Measurements from ENCODE around the gene COPS4.

- TF ChIP-seq REST (IDR thresholded peaks at IDR 0.05; ENCODE audit: insufficient read depth in 1 of 2, low read depth in 2 of 2, low read length in 2 of 2): no peak
- no peak for TF ChIP-seq SIN3A (IDR thresholded peaks at IDR 0.05; ENCODE audit: borderline replicate concordance, insufficient read depth, low read length)
- no peak for TF ChIP-seq POLR2AphosphoS5 (IDR thresholded peaks at IDR 0.05; ENCODE audit: low read depth, low read length)
- TF ChIP-seq TAF1 (IDR thresholded peaks at IDR 0.05; ENCODE audit: borderline replicate concordance, insufficient read depth, low read length): no peak
These were observed 5.3 kb downstream of the COPS4 start for GRCh38 chr4:83040269-83040668.
